H1 (cell line): ENCODE results near the gene POU2F1.

Source experiments
- BRCA1 ChIP-seq: IDR thresholded peaks from 2 replicates; pipeline ENCODE4 v1.6.1; 2012; ENCODE audit warnings: low read depth, low read length, improper control_type of control experiment
- EP300 ChIP-seq, 2 experiments: IDR thresholded peaks; 1 replicate in 1 of 2; 2 replicates in 1 of 2; pipeline ENCODE4 v1.6.1; 2011 to 2012; ENCODE audit warnings: low read depth in 2 of 2, low read length in 2 of 2, mild to moderate bottlenecking in 2 of 2, borderline replicate concordance in 1 of 2, inconsistent platforms in 1 of 2, moderate library complexity in 1 of 2
- POLR2A ChIP-seq, 2 experiments: IDR thresholded peaks; 1 replicate in 1 of 2; 2 replicates in 1 of 2; pipeline ENCODE4 v1.6.1; 2011; ENCODE audit warnings: low read depth in 2 of 2, low read length in 2 of 2, mild to moderate bottlenecking in 2 of 2; ENCODE audit errors: control extremely low read depth in 1 of 2
- SUZ12 ChIP-seq: fragments of 200-600 bp; sonication (generic); IDR thresholded peaks from 2 replicates; pipeline ENCODE4 v1.6.1; 2012; ENCODE audit warnings: mild to moderate bottlenecking, inconsistent platforms, low read length, moderate library complexity, mixed read lengths
- TBP ChIP-seq: IDR thresholded peaks from 2 replicates; pipeline ENCODE4 v1.6.1; 2011; ENCODE audit warnings: low read depth, low read length, improper control_type of control experiment
- TF ChIP-seq, protein P1 (sequence below), 3 experiments: IDR thresholded peaks; 1 replicate in 2 of 3; 2 replicates in 1 of 3; pipeline versions ENCODE4 v1.5.1 to v1.6.1; 2011; ENCODE audit warnings: low read length in 3 of 3, mild to moderate bottlenecking in 3 of 3, inconsistent platforms in 2 of 3, low read depth in 1 of 3, moderate library complexity in 1 of 3; ENCODE audit not compliant: insufficient read depth in 1 of 3; ENCODE audit errors: control extremely low read depth in 1 of 3
- TF ChIP-seq, protein P2 (sequence below): IDR thresholded peaks from 2 replicates; pipeline ENCODE4 v1.6.1; 2012; ENCODE audit warnings: inconsistent platforms
- TF ChIP-seq, protein P3 (sequence below): IDR thresholded peaks from 2 replicates; pipeline ENCODE4 v1.6.1; 2012; ENCODE audit warnings: low read length, inconsistent platforms

DNA sequence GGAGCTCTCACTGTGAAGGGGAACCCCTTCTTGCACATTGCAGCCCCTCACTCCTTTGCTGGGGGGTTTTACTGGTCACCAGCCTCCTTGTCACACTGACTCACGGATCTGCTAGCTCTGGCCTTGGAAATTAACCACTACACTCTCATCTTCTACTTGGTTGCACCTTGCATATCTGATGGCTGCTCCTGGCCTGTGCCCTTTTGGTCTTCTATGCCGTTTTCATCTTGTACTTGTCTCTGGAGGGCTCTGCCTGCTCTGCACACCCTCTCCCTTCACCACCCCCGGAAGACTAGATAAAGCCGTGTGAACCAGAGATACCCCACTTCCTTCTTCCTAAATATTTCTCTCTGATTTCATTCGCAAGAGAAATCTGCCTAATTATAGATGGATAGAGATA, 253.1 kb downstream of the POU2F1 start:
- TF ChIP-seq EP300 (IDR thresholded peaks at IDR 0.05; ENCODE audit: borderline replicate concordance in 1 of 2, low read depth in 2 of 2, low read length in 2 of 2): no peak
- no peak for TF ChIP-seq POLR2A (IDR thresholded peaks at IDR 0.05; ENCODE audit: control extremely low read depth in 1 of 2, low read depth in 2 of 2, low read length in 2 of 2)
- TF ChIP-seq, protein P1, sequence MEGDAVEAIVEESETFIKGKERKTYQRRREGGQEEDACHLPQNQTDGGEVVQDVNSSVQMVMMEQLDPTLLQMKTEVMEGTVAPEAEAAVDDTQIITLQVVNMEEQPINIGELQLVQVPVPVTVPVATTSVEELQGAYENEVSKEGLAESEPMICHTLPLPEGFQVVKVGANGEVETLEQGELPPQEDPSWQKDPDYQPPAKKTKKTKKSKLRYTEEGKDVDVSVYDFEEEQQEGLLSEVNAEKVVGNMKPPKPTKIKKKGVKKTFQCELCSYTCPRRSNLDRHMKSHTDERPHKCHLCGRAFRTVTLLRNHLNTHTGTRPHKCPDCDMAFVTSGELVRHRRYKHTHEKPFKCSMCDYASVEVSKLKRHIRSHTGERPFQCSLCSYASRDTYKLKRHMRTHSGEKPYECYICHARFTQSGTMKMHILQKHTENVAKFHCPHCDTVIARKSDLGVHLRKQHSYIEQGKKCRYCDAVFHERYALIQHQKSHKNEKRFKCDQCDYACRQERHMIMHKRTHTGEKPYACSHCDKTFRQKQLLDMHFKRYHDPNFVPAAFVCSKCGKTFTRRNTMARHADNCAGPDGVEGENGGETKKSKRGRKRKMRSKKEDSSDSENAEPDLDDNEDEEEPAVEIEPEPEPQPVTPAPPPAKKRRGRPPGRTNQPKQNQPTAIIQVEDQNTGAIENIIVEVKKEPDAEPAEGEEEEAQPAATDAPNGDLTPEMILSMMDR (IDR thresholded peaks at IDR 0.05; ENCODE audit: control extremely low read depth in 1 of 3, insufficient read depth in 1 of 3, low read depth in 1 of 3, low read length in 3 of 3): no peak
- no peak for TF ChIP-seq TBP
- TF ChIP-seq, protein P2, sequence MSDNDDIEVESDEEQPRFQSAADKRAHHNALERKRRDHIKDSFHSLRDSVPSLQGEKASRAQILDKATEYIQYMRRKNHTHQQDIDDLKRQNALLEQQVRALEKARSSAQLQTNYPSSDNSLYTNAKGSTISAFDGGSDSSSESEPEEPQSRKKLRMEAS: no peak
- no peak for TF ChIP-seq SUZ12
- no peak for TF ChIP-seq BRCA1
- TF ChIP-seq, protein P3, sequence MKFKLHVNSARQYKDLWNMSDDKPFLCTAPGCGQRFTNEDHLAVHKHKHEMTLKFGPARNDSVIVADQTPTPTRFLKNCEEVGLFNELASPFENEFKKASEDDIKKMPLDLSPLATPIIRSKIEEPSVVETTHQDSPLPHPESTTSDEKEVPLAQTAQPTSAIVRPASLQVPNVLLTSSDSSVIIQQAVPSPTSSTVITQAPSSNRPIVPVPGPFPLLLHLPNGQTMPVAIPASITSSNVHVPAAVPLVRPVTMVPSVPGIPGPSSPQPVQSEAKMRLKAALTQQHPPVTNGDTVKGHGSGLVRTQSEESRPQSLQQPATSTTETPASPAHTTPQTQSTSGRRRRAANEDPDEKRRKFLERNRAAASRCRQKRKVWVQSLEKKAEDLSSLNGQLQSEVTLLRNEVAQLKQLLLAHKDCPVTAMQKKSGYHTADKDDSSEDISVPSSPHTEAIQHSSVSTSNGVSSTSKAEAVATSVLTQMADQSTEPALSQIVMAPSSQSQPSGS: no peak
